Occipital lobe (tissue), 2 donors: ENCODE measurements around the gene ANGPT4. TPM values are rescaled to one million over a fixed set of nuclear protein-coding genes. Genes with fewer than 3 reads are reported as not detected.
"Not testable (repeated sequence)": the region's sequence is repeated elsewhere in the genome, so short reads cannot be mapped to it uniquely, and the experiment has no call there.

Source experiments
- DNase-seq: peaks from one replicate; lab custom pipeline; 2025; lab: John Stamatoyannopoulos, UW
- total RNA-seq: library from RNA; depleted of rRNA; stranded (reverse); fragments of >200 nt; gene quantifications from one replicate; pipeline ENCODE4 v1.2.3, GENCODE V29; 2014

The ANGPT4 gene
- total RNA-seq, 1 donor from 2014 or later = not detected

DNA sequence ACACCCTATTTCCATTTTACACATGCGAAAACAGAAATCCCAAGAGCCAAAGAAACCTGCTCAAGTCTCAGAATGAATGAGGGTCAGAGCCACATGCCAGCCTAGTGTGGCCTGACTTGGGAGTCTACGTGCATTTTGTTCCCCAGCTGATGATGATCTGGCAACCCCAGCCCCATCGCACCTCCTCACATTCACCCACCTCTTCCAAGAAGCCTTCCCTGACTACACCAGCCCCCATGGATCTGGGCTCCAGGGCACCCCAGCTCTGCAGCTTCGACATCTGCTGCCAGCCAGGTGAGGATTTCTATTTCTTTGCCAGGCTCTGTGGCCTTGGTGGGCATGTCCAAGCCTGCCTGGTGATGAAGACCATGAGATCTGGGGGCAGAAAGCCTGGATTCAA, 41.0 kb downstream of the ANGPT4 start:
- DNase-seq = no peak

DNA sequence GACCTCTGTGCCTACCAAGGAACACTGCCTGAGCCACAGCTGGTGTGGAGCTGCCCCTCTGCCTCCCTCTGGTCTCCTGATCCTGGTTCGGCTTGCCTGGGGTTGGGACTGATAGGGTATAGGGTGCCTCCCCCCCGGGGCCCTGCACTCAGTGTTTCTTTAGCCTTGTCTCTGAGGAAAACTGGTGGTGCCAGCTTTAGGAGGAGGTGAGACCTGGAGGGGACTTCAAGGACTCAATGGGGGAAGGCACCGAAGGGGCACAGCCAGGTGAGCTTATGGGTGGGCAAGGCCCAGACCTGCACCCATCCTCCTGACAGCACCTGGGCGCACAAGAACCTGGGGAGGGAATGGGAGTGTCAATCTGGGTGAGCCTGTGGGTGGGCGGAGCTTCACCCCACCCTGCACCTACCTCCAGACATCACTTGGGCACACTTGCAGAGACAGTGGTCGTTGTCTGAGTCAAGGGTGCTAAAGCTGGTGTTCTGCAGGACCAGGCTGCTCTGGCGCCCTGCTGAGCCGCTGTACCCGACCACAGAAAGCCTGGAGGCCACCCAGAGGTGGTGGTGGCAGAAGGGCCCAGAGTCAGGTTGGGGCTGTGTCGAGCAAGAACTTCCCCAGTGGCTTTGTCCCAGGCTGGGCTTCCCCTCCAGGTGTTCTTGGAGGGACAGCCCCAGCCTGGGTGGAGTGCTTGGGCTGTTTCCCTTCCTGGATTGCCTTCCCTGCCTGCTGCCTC, 42.1 kb downstream of the ANGPT4 start:
- DNase-seq = no peak

DNA sequence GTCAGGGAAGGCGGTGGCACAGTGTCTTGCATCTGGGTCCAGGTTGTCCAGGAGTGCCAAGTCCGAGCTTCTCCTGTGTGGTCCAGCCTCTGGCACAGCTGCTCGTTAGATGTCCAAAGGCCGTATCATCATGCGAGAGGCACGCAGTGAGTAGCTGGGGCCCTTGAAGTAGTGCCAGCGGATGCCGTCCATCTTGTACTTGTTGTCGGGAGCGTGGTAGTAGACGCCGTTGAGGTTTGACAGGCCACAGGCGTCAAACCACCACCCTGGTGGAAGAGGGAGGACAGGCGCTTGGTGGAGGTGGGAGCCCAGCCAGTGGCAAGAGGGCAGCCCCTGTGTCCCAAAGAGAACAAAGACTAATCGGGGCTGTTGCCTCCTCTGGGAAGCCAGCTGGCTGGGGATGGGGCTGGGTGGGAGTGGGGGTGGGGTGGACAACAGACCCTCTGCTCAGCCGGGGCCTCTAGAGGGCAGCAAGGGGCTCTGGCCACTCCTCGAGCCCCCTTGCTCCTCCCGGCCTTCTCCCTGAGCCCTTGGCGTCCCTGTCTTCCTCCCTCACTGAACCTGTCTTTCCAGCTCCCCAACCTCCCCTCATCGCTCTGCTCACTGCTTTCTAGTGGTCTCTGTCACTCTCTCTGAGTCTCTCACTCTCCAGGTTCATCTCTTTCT, 43.1 kb downstream of the ANGPT4 start:
- DNase-seq = no peak

DNA sequence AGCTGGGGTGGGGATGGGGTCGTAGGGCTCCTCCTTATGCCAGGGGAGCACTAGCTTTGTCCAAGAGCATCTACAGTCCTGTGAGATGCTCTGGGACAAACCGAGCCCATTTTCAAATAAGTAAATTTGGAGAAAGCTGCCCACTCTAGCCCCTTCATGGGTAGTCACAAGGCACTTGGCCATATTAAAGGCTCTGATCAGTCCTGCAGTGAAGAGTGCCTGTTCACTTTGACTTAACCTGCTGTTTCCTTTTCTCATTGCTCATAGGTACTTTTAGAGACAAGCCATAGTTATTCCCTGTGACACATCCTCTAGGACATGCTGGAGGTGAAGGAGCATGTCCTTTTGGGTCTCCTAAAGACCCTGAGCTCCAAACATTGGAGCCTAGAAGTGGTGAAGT, 44.2 kb downstream of the ANGPT4 start:
- DNase-seq = no peak

DNA sequence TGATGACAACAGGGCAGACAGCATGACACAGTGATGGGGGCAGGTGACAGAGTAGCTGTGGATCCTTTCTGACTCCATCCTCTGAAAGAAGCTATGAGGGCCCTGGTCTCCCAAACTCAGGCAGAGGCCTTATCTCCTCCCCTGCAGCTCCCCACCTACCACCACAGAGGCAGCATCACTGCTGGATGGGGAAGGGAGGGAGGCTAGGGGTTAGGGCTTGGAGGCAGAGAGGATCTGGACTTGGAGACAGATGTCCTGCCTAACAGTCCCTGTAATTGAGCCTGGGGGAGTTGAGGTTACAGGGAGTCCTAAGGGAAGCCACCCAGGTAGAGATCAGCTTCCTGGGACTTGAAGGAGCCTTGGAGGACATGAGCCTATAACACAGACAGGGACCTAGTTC, 44.7 kb downstream of the ANGPT4 start:
- DNase-seq = no peak

DNA sequence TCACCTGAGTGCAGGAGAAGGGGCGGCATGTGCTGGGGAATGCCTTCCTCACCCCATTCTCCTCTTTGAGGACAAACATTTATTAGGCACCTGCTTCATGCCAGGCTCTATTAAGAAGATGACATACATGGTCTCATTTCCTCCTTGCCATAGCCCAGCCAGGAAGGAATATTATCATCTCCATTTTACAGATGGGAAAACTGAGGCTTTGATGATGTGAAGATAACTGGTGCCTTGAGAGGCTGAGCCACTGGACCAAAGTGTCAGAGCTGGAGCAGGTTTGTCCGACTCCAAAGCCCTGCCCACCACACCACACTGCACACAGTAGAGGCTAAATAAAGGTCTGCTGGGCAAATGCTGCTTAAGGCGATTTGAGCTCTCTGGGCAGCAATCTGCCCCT, 45.4 kb downstream of the ANGPT4 start:
- DNase-seq = no peak

DNA sequence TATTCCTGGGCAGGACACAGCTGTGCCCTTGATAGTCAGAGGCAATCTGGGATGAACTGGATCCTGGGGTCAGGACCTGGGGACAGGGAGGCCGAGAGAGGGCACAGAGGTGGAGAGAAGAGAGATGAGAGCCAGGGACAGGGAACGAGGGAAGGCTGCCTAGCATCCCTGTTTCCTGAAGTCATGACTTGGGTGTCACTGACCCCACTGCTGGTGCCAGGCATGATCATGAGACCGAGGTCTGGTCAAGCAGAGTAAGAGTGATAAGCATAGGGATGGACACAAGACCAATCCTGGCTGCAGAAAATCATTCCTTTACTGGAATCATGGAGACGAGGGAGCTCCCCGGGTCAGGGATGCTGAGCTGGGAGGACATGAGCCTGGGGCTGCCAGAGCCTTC, 46.5 kb downstream of the ANGPT4 start:
- DNase-seq = no peak

DNA sequence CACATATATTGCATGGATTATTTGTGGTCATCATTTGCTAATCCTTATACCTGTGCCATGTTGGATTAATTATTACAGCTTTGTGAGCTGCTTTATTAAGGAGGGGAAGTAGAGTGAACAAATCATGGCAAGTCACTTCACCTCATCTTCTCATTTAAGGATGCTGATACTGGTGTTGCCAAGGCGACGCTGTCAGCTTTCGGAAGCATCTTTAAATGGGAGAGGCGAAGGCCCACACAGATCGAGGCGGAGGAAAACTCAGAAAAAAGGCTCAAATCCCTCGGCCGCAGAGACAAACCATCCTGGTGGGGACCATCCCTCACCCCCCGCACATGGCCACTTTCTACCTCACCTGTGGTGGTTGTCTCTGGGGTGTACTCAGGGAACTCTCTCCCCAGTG, 47.9 kb downstream of the ANGPT4 start:
- no peak for DNase-seq

DNA sequence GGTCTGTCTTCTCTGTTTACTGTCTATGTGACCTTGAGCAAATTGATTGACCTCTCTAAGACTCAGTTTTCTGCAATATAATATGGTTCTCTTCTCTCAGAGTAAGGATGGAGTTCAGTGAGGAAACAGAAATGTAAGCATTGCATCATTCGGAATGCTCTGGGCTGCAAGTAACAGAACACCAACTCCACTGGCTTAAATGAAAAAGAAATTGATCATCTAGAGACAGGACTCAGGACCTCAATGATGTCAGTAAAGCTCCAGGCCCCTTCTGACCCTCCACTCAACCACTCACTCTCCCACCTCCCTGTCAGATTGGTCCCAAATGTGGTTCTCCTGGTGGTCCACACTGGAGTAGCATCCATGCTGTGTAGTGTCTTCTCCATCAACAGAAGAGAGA, 50.7 kb downstream of the ANGPT4 start:
- no peak for DNase-seq

DNA sequence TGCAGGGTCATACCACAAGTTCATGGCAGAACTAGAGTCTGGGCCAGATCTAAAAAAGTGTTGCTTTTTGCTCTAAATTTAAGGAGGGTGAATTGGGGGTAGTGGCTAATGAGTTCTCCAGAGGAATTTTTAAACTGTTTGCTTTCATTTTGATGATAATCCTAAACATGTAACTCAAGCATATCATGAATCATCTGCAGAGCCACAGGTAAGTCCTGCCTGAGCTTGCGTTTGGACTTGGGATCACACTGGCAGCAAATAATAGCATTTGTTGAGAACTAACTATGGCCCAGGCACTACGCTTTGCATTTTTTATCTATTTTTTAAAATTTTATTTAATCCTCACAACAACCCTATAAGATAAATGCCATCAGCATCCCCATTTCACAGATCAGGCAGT, 55.2 kb downstream of the ANGPT4 start:
- no peak for DNase-seq

DNA sequence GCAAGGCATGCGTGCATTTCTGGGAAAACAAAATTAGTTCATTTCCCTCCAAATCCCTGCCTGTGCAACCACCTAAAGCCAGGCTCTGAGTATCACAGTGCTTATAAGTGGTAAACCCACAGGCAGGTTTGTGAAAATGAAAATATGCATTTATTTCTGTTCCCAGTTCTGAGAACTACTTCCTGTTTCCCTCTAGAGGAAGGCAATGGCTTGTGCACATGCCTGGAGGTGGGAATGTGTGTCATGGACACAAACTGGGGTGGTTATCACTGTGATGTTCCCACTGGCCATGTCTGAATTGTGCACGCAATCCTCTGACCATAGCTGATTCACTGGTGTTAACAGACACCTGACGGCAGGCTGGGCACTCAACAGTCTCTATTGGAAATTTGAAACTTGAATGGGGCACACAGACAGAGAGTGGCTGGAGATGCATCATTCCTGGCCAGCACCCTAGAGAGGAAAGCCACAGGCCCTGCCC, 56.3 kb downstream of the ANGPT4 start:
- DNase-seq = no peak

DNA sequence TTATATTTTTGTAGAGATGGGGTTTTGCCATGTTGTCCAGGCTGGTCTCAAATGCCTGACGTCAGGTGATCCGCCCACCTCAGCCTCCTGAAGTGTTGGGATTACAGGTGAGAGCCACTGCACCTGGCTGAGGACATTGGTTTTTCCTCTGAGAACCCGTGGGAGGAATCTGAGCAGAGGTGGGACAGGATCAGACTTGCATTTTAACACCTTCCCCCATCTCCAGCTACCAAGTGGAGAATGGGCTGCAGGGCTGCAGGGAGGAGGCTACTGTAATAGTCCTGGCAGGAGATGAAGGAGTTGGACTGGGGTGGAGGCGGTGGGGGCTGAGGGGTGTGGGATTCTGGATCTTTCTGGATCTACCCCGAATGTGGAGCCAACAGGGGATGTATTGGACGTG, 58.1 kb downstream of the ANGPT4 start:
- DNase-seq = no peak

DNA sequence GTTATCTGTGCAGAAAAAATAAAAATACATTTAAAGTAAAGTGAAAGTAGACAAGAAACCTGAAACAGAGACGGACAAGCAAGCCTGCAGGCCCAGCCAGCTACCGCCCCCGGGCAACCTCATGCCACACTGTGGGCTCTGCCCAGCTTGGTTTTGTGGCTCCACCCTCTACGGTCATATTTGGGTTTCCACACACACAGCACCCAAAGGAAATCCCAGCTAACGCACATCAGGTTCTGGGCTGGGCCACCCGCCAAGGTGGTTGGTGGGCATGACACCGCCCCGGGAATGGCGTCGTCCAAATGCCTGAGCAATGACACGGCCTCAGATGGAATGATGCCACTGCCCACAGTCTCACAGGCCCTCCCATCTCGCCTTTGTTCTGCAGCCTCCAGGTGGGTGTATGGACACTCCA, 59.8 kb downstream of the ANGPT4 start:
- no peak for DNase-seq

DNA sequence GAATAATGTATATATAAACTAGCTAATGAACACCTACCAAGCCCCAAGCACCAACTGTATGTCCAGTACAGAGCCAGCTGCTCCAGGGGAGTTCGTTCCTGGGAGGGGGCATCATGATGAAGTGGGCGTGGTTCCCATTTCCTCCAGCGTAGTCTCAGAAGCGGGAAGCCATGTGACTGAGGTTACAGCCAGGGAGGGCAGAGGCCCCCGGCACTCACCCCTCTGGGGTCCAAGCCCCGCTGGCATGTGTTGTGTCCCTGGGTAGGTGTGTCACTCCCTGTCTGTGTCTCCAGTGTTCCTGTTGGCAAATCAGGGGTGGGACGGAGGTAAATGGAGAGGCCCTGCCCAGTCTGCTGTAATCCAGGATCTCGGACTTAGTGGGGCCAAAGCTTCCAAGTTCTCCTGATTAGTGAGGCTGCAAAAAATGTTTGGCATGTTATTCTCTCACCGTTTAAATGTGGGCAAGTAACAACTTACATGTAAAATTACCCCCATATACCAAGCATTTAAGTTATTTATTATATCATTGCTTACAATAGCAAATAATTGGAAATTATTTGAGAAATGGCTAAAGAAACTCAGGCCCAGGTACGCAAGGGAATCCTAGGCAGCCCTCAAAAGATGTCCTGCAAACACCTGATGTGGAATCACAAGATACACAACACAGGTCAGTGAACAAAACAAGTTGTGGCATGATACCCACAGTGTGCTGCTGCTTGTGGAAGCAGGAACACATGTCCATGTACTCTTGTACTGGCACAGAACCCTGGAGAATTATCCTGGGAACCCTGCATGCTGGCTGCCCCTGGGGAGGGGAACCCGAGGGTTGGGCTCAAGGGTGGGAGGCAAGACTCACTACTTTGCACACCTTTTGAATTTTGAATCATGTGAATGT, 60.4 kb downstream of the ANGPT4 start:
- DNase-seq = no peak

DNA sequence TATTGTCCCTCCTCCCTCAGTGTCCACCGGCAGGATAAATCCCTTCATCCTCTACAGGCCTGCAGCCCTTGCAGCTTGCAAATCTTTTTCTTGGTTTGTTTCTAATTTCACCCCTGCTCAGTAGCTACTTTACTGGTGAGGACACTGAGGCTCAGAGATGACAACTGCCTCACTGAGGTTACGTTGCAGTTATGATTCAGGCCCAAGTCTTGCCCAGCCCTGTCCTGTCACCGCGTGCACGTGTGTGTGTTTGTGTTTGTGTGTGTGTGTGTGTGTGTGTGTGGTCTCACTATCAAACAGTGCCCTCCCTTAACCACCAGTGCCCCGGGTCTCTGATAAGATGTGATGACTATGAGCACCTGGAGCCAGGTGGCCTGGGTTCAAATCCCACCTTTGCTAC, 61.5 kb downstream of the ANGPT4 start:
- no peak for DNase-seq

DNA sequence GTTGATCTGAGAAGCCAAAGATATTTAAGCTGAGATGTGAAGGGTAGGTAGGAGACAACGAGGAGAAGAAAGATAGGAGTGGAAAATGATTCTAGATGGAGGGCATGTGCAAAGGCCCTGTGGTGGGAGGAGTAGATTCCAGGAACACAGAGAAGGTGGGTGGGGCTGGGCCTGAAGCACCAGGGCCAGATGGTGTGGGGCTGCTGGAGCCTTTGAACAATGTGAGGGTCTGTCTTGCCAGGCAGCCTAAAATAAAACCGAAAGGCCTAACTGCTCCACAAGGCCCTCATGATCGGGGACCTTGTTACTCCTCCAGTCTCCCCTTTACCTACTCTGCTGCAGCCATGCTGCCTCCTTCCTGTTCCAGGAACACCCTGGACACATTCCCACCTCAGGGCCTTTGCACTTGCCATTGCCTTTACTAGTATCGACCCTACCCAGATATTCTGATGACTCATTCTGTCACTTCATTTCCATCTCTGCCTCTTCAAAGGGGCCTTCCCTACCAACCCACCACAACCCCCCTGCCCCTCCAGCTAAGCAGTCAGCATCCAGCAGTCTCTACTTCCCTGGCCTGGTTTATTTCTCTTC, 62.6 kb downstream of the ANGPT4 start:
- DNase-seq = no peak

DNA sequence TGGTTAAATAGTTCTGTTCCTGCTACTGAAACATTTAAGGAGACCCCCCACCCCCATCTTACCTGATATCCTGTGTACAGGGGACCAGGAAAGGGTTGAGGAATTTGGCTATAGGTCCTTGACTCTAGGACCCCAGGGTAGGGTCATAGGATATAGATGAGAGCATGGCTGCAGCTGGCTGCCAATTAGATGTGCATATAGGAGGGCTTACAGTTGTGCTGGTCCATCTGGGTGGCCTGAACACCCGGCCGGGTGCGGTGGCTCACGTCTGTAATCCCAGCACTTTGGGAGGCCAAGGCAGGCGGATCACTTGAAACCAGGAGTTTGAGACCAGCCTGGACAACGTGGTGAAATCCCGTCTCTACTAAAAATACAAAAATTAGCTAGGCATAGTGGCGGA, 67.4 kb downstream of the ANGPT4 start:
- not testable (repeated sequence) for DNase-seq

DNA sequence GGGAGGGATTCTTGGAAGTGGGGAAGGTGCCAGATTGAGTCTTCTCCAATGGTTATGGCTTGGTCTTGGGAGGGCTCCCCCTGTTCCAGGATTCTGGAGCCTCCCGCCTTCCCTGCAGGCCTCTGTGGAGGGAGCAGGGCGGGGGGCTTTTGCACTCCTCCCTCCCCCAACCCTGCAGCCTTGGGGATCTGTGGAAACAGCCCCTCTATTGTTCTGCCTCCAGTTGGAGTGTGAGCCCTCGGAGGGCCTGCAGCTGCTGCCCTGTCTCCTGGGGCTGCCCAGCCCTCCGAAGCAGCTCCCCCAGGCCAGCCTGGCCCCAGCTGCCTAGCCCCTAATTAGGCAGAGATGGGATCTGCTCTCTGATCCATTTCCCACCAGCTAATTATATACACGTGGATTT, 67.9 kb downstream of the ANGPT4 start:
- no peak for DNase-seq

DNA sequence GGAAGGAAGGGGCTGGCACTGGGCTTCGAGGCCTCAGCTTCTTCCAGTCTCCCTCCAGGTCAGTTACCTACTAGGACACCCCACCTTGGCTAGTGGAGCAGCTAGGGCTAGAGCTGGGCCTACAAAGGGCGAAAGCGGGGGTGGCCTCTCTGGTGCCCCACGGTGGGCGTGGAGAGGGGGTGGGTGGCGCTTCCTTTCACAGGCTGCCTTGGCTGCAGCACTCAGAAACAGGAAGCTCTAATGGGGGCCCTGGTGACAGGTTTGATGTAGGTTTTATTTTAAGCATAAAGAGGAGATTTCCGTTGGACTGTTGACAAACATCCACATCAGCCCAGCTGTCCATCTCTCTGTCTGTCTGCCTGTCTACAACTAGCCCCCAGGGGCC, 69.2 kb downstream of the ANGPT4 start:
- DNase-seq = no peak

DNA sequence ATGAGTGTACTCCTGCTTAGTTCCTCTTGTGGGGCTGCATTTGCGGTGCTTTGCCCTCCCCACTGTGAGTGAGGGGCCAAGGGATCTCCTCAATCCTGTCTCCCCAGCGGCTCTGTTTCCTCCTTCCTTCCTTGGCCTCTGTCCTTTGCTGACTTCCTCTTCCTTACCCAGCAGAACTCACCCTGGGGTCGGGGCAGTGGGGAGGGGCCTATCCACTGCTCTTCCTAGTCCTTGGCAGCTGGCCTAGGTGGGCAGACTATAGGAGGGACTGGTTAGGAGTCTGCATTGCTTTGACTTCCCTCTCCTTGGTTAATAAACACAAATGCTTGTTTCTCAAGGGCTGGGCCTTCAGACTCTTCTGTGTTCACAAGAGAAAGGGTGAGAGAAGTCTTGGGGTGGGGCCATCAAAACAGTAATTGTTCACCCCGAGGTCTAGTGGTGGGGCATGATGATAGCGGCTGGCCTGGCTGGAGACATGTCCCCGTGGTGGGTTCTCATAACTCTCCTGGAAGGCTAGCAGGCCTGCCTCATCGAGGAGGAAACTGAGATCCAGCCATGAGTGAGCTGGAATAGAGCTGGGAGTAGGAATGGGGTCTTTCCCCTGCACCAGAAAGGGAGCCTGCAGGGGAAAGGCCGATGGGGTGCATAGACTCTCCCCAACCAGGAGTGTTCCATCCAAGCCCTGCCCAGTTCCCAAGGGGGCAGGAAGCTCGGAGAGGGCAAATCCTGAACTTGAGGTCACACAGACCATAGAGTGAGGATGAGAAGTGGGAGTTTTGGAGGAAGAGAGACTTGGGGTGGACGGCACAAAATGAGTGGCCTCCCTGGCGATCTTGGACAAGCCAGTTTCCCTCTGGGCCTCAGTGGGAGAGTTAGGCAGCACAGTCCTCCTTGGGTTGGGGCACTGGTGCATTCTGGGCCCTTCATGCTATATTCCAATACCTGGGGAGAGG, 69.9 kb downstream of the ANGPT4 start:
- DNase-seq = no peak
